ENCODE measurements around the gene DLG2. TPM values are rescaled to one million over a fixed set of nuclear protein-coding genes. Genes with fewer than 3 reads are reported as not detected.

DLG2 gene
- total RNA-seq, 1 experiment from 2014 or later = 17.5 TPM

GRCh38 chr11:85647604-85648299 lies 20.6 kb upstream of the DLG2 start, which contains the start of gene TMEM126A (continued):
- TF ChIP-seq USF2 (CRISPR knock-in tag; IDR thresholded peaks at IDR 0.05) = peak; percentile 79
- peak; percentile 88 for TF ChIP-seq CREM (CRISPR knock-in tag; IDR thresholded peaks at IDR 0.05)
- TF ChIP-seq ESRRA (CRISPR knock-in tag; IDR thresholded peaks at IDR 0.05; ENCODE audit: borderline replicate concordance) = no peak
- TF ChIP-seq FOXP1 (CRISPR knock-in tag; IDR thresholded peaks at IDR 0.05; ENCODE audit: borderline replicate concordance) = peak; percentile 56; the same call in 1 of the 2 replicates
- no peak for TF ChIP-seq FOXJ3 (CRISPR knock-in tag; IDR thresholded peaks at IDR 0.05; ENCODE audit: borderline replicate concordance)
- peak; percentile 66; the same call in 1 of the 2 replicates for TF ChIP-seq TEAD1 (CRISPR knock-in tag; IDR thresholded peaks at IDR 0.05)
- no peak for TF ChIP-seq RELA (CRISPR knock-in tag; IDR thresholded peaks at IDR 0.05; ENCODE audit: borderline replicate concordance)
- TF ChIP-seq ATF6 (CRISPR knock-in tag; IDR thresholded peaks at IDR 0.05) = no peak
- peak; percentile 78; the same call in 1 of the 2 replicates for TF ChIP-seq USF1 (CRISPR knock-in tag; IDR thresholded peaks at IDR 0.05)
- TF ChIP-seq GABPB1 (CRISPR knock-in tag; IDR thresholded peaks at IDR 0.05) = peak; percentile 45; the same call in 1 of the 2 replicates
- TF ChIP-seq SP1 (CRISPR knock-in tag; conservative IDR thresholded peaks at IDR 0.05) = peak; percentile 77
- TF ChIP-seq ZBTB43 (CRISPR knock-in tag; IDR thresholded peaks at IDR 0.05) = no peak
- TF ChIP-seq ETV6 (CRISPR knock-in tag; IDR thresholded peaks at IDR 0.05) = peak; percentile 56; the same call in 1 of the 2 replicates
- TF ChIP-seq NFYB (CRISPR knock-in tag; conservative IDR thresholded peaks at IDR 0.05; ENCODE audit: low read depth) = peak; percentile 57
- peak; percentile 42; the same call in 1 of the 2 replicates for TF ChIP-seq FOXK1 (CRISPR knock-in tag; IDR thresholded peaks at IDR 0.05)
- 0 out of 2 replicates have a peak, but pooled peaks have one; percentile 39 for TF ChIP-seq AFF4 (CRISPR knock-in tag; IDR thresholded peaks at IDR 0.05; ENCODE audit: borderline replicate concordance)

GRCh38 chr11:85647078-85647477 lies 19.9 kb upstream of the DLG2 start:
- ATAC-seq = no peak
- ChIA-PET POLR2A (interaction anchor here (0.5 to 3.3 kb wide), 12 partner anchors 9 to 422 kb away, joined by 3 to 24 read pairs (median 4); partner anchors contain the start of genes CREBZF, DLG2, PICALM and TMEM126B), CTCF (interaction anchor here (1.0 to 2.0 kb wide), 4 partner anchors 10 to 183 kb away, joined by 3 to 6 read pairs (median 4); no protein-coding TSS in a partner anchor)

More at GRCh38 chr11:85647078-85647477, 19.9 kb upstream of the DLG2 start:
- TF ChIP-seq, protein P1, sequence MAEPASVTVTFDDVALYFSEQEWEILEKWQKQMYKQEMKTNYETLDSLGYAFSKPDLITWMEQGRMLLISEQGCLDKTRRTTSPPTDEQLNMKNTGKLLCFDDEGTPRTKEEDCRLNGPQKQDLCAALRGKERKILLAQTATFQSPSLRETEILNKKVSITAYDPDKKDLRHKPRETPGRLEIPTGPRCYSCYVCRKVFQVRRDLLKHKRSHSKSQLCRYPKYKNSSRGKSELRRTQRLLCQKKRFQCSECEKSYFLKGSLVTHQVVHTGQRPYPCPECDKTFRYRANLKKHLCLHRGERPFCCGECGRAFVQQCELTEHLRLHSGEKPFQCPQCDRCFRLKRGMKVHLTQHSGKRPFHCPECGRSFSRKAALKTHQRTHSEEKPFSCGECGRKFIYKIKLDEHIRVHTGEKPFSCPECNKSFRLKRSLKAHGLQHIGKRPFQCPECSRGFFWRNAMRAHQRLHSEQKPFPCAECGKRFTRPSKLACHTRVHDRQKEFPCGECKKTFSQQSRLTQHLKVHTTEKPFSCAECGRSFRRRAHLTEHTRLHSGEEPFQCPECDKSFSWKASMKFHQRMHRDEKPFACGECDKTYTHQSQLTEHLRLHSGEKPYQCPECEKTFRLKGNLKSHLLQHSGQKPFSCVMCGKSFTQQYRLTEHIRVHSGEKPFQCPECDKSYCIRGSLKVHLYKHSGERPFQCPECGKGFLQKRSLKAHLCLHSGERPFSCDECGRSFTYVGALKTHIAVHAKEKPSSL (CRISPR knock-in tag; conservative IDR thresholded peaks at IDR 0.05) = no peak
- TF ChIP-seq ELF4 (CRISPR knock-in tag; IDR thresholded peaks at IDR 0.05; ENCODE audit: low read depth) (no peak), ZNF416 (CRISPR knock-in tag; IDR thresholded peaks at IDR 0.05) (no peak), NFE2L1 (CRISPR knock-in tag; IDR thresholded peaks at IDR 0.05) (no peak), RELA (CRISPR knock-in tag; IDR thresholded peaks at IDR 0.05; ENCODE audit: borderline replicate concordance) (no peak), CDX4 (CRISPR knock-in tag; IDR thresholded peaks at IDR 0.05; ENCODE audit: borderline replicate concordance) (no peak)
- peaks cover 32% of the 10 kb centered on the region for H3K4me1 Mint-ChIP-seq
- no peaks in the 10 kb centered on the region for H3K27me3 Mint-ChIP-seq (ENCODE audit: low read depth)
- peak overlapping the region; percentile 95 for H3K27ac Mint-ChIP-seq
- DNase-seq (ENCODE audit: low spot score) = no peak
- H3K4me3 Mint-ChIP-seq = peak overlapping the region; percentile 91
- peaks cover 4% of the 10 kb centered on the region; the same call in 1 of the 2 replicates for H3K36me3 Mint-ChIP-seq
- H3K9me3 Mint-ChIP-seq = no peaks in the 10 kb centered on the region

Measured in WTC11 (cell line).